Epithelial cell of esophagus (primary cell): Measurements from ENCODE around the gene MAP6.

Experiments
- DNase-seq: peaks from one replicate; pipeline ENCODE4 v3.0.0; 2010; ENCODE audit warnings: low read depth
- H3K4me3 ChIP-seq: 2 replicates; pipeline ENCODE4 v1.5.1; 2011; ENCODE audit warnings: mild to moderate bottlenecking, low read length, control low read depth
- TF ChIP-seq, protein P1 (sequence below): IDR thresholded peaks from 2 replicates; pipeline ENCODE4 v1.5.1; 2011; ENCODE audit warnings: low read depth, mild to moderate bottlenecking, low read length, control low read depth, inconsistent platforms; ENCODE audit not compliant: insufficient read depth; ENCODE audit errors: missing control alignments

MAP6 gene

DNA sequence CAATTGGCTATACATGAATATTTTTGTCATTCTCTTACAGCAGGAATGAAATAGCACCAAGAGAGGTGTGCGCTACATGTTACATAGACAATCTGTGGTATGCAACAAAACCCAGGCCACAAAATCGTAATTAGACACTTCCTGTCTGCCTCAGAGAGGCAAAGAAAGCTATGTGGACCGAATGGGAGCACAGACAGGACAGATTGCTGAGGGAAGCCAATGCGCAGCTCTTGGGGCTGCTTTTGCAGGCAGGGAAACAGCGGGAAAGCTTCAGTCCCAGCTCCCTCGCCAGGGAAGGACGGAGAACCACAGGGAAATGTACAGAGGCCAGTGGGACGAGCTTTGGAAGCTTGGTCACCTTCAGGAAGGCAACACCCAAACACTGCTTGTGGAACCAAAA lies 65.9 kb downstream of the MAP6 start:
- H3K4me3 ChIP-seq = no peak overlapping the region
- TF ChIP-seq, protein P1, sequence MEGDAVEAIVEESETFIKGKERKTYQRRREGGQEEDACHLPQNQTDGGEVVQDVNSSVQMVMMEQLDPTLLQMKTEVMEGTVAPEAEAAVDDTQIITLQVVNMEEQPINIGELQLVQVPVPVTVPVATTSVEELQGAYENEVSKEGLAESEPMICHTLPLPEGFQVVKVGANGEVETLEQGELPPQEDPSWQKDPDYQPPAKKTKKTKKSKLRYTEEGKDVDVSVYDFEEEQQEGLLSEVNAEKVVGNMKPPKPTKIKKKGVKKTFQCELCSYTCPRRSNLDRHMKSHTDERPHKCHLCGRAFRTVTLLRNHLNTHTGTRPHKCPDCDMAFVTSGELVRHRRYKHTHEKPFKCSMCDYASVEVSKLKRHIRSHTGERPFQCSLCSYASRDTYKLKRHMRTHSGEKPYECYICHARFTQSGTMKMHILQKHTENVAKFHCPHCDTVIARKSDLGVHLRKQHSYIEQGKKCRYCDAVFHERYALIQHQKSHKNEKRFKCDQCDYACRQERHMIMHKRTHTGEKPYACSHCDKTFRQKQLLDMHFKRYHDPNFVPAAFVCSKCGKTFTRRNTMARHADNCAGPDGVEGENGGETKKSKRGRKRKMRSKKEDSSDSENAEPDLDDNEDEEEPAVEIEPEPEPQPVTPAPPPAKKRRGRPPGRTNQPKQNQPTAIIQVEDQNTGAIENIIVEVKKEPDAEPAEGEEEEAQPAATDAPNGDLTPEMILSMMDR = no peak
- DNase-seq = no peak

DNA sequence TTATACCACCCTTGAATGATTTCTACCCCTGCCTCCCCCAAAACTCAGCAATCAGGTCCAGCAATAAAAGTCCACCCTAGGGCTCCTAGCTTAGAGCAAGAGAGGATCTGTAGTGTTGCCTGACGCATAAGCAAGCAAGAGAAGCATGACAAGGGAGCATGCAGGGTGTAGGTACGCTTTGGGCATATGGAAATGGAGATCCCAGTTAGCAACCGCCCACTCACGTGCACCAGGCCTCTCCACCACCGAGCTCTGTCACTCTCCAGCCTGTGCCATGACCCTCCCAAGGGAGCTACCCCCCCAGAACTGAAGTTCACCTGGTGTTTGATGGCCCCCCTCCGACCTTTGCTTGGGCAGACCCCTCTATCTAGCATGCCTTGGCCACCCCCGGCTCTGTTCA lies 67.3 kb downstream of the MAP6 start:
- H3K4me3 ChIP-seq = no peak overlapping the region
- DNase-seq = no peak
- TF ChIP-seq, protein P1 = no peak

DNA sequence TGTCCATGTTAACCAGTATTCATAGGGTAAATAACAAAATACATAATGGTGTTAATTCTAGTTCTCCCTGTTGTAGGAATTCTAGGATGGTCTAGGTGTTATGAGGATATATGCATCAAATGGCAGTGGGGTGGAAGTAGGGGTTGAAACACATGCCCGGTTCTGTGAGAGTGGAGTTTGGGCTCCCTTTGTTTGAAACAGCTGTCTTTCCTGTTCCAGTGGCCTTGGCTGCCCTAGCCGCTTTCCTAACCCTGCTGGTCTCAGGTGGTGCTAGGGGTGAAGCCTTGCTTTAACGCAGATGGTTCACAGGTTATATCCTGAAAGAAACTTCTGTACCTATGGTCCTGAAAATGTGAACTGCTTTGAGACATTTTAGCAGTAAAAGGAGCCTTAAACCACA lies 68.5 kb downstream of the MAP6 start:
- TF ChIP-seq, protein P1 = no peak
- no peak overlapping the region for H3K4me3 ChIP-seq
- DNase-seq = no peak

DNA sequence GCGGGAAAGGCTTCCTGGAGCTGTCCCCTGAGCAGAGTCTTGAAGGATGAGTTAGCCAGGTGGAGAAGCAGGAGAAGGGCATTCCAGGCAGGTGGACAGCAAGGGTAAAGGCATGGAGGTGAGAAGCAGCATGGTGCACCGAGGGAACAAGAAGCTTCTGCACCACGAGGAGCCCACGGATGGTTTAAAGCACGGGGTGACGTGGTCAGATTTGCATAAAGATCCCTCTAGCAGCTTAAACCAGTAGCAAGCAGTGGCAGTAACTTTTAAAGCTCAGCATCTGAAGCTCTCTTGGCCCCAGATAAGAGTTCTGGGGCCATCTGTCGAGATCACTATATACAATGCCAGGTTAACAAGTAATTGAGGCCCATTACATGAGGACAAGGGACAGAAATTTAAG lies 69.9 kb downstream of the MAP6 start:
- DNase-seq = no peak
- TF ChIP-seq, protein P1 = no peak
- no peak overlapping the region for H3K4me3 ChIP-seq

DNA sequence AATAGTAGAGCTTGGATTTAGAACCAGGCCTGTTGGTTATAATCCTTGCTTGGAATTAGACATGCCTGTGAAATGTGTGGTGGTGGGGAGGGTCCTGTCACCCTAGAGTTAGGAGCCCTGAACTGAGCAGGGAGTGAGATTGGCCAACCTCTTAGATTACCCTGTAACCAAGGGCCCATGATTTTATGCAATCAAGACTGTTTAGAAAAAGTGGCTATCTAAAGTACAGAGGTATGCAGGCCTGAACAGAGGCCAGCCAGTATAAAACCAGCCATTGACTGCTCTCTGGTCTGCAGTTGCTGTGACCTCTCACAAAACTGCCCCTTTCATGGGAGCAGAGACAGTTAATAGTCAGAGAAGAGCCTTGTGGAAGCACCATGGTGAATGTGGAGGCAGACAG lies 70.6 kb downstream of the MAP6 start:
- no peak for DNase-seq
- no peak overlapping the region for H3K4me3 ChIP-seq
- TF ChIP-seq, protein P1 = no peak

DNA sequence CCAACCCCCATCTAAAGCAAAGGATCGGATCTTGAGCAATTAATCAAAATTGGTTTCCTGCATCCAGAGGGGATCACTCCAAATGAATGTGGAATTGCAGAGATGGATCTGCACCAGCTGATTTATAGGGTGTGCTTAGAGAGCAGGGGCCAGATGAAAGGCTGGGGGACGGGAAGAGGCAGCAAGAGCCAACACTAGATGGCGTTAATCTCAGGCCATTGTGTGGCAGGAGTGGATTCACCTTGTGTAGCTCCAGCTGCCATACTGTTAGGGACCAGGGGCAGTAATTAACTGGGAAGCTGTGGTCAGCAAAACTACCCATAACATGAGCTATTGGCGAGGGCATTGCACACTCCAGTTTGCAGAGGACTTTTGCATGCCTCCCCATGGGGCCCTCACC lies 71.2 kb downstream of the MAP6 start:
- no peak overlapping the region for H3K4me3 ChIP-seq
- TF ChIP-seq, protein P1 = peak; percentile 61
- DNase-seq = peak; percentile 52

DNA sequence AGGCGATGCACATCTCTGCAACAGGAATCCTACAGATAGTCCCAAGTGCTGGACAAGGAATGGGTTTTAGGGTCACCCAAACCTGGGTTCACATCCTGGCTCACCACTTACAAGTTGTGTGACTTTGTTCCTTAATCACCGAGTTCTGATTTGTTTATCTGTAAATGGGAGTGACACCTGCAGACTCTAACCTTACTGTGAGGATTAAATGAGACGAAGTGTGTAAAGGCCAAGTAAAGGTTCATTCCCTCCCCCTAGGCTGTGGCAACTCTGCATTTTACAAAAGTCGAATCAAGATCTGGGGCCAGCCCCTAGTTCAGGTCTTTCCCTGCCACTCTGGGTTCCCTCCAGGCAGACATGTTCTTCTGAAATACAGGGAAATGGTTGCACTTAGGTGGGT lies 71.9 kb downstream of the MAP6 start:
- no peak overlapping the region for H3K4me3 ChIP-seq
- DNase-seq = no peak
- TF ChIP-seq, protein P1 = no peak
